ENCODE measurements around the gene NCKAP5. TPM values are rescaled to one million over a fixed set of nuclear protein-coding genes. Genes with fewer than 3 reads are reported as not detected.

The NCKAP5 gene
- total RNA-seq, 1 donor from 2014 or later, result 8.8 TPM

DNA sequence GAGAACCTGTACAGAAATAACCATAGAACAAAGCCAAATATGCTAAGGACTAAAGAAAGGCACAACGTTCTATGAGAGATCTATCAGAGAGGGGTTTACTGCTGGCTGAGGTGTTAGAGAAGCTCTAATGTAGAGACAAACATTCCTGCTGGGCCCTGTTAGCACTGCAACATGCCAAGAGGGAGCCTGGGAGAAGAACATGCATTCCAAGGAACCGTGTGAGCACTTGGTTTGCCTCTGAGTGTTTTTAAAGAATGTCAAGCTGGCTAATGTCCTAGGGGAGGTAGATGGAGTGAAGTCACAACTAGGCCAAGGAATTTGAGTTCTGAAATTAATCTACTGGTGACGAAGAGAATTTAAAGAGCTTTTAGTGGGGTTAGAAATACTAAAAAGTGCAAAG is 514.0 kb downstream of the NCKAP5 start:
- intact Hi-C loops (cut with DNase I), result no loop called here
- Histone ChIP-seq H3K4me3 (no peak overlapping the region), H3K27me3 (no peaks in the 10 kb centered on the region), H3K4me1 (no peaks in the 10 kb centered on the region), H3K27ac (no peak overlapping the region), H3K9me3 (no peaks in the 10 kb centered on the region), H3K36me3 (no peaks in the 10 kb centered on the region)
- no peak for DNase-seq (ENCODE audit: extremely low spot score in 2 of 2)
- TF ChIP-seq CTCF (IDR thresholded peaks at IDR 0.05) (no peak), POLR2A (IDR thresholded peaks at IDR 0.05) (no peak), POLR2AphosphoS5 (IDR thresholded peaks at IDR 0.05; ENCODE audit: insufficient read depth in 1 of 2, low read depth in 1 of 2) (no peak)

- TF ChIP-seq CTCF (IDR thresholded peaks at IDR 0.05) (no peak), POLR2A (IDR thresholded peaks at IDR 0.05) (no peak), POLR2AphosphoS5 (IDR thresholded peaks at IDR 0.05; ENCODE audit: insufficient read depth in 1 of 2, low read depth in 1 of 2) (no peak)
- DNase-seq (ENCODE audit: extremely low spot score in 2 of 2), result no peak
- no peak overlapping the region for H3K27ac ChIP-seq
- no peaks in the 10 kb centered on the region for H3K4me1 ChIP-seq
- H3K4me3 ChIP-seq, result no peak overlapping the region
- no peaks in the 10 kb centered on the region for H3K27me3 ChIP-seq
- no peaks in the 10 kb centered on the region for H3K36me3 ChIP-seq
- H3K9me3 ChIP-seq, result no peaks in the 10 kb centered on the region
- intact Hi-C loops (cut with DNase I), result no loop called here
Observed at GRCh38 chr2:133053541-133053940, 514.7 kb downstream of the NCKAP5 start.

DNA sequence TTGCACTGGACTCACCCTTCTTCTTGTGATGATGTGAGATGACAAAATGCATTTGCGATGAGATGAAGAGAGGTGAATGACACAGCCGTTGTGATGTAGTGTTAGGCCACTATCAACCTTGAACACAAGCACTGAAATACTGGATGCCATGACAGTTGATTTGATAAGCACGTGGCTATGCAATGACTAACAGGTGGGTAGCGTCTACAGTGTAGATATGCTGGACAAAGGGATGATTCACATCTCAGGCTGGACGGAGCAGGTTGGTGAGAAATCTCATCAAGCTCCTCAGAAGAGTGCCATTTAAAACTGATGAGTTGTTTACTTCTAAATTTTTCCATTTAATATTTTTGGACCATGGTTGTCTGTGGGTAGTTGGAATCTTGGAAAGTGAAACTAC is 522.5 kb downstream of the NCKAP5 start:
- H3K4me1 ChIP-seq, result no peaks in the 10 kb centered on the region
- no peaks in the 10 kb centered on the region for H3K9me3 ChIP-seq
- TF ChIP-seq POLR2A (IDR thresholded peaks at IDR 0.05) (no peak), POLR2AphosphoS5 (IDR thresholded peaks at IDR 0.05; ENCODE audit: insufficient read depth in 1 of 2, low read depth in 1 of 2) (no peak), CTCF (IDR thresholded peaks at IDR 0.05) (no peak)
- H3K27me3 ChIP-seq, result no peaks in the 10 kb centered on the region
- DNase-seq (ENCODE audit: extremely low spot score in 2 of 2), result no peak
- no peak overlapping the region for H3K4me3 ChIP-seq
- intact Hi-C loops (cut with DNase I), result no loop called here
- H3K27ac ChIP-seq, result no peak overlapping the region
- H3K36me3 ChIP-seq, result no peaks in the 10 kb centered on the region

- intact Hi-C loops (cut with DNase I), result no loop called here
- Histone ChIP-seq H3K4me3 (no peak overlapping the region), H3K36me3 (no peaks in the 10 kb centered on the region), H3K27ac (no peak overlapping the region), H3K4me1 (no peaks in the 10 kb centered on the region), H3K27me3 (no peaks in the 10 kb centered on the region), H3K9me3 (no peaks in the 10 kb centered on the region)
- no peak for DNase-seq (ENCODE audit: extremely low spot score in 2 of 2)
- no peak for TF ChIP-seq POLR2A (IDR thresholded peaks at IDR 0.05)
- TF ChIP-seq CTCF (IDR thresholded peaks at IDR 0.05), result no peak
- no peak for TF ChIP-seq POLR2AphosphoS5 (IDR thresholded peaks at IDR 0.05; ENCODE audit: insufficient read depth in 1 of 2, low read depth in 1 of 2)
Observed at GRCh38 chr2:133044556-133044955, 523.7 kb downstream of the NCKAP5 start.

DNA sequence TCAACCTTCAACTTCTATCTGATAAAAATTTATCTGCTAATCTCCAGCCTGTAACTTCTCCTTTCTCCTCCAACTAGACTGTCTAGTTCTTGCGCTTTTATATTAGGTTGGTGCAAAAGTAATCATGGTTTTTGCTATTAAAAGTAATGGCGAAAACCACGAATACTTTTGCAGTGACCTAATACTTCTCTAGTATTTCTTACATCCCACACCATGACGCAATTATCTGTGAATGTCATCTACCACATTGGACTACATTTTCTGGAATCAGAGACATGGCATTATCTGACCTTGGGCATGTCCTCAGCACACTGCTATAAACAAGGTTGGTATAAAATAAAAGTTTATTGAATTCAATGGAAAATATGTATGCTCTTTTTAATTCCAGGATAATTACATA is 528.1 kb downstream of the NCKAP5 start:
- no peak for TF ChIP-seq POLR2AphosphoS5 (IDR thresholded peaks at IDR 0.05; ENCODE audit: insufficient read depth in 1 of 2, low read depth in 1 of 2)
- no peak for TF ChIP-seq POLR2A (IDR thresholded peaks at IDR 0.05)
- no peak for TF ChIP-seq CTCF (IDR thresholded peaks at IDR 0.05)
- H3K4me3 ChIP-seq, result no peak overlapping the region
- DNase-seq (ENCODE audit: extremely low spot score in 2 of 2), result no peak
- no peaks in the 10 kb centered on the region for H3K4me1 ChIP-seq
- peaks cover 7% of the 10 kb centered on the region for H3K9me3 ChIP-seq
- no peaks in the 10 kb centered on the region for H3K36me3 ChIP-seq
- no peaks in the 10 kb centered on the region for H3K27me3 ChIP-seq
- no peak overlapping the region for H3K27ac ChIP-seq
- intact Hi-C loops (cut with DNase I), result no loop called here

Data from vagina (tissue), 2 donors.